GM21390 (cell line): ENCODE results near the gene OSBPL8.
A peak's percentile ranks its signal among the peaks of the same experiment; 100 is the strongest.
"Not testable (repeated sequence)": the region's sequence is repeated elsewhere in the genome, so short reads cannot be mapped to it uniquely, and the experiment has no call there.

ENCODE experiments used
- ATAC-seq: cut with Tn5 transposase; IDR thresholded peaks from one replicate; pipeline ENCODE4 v1.9.1; 2021; ENCODE audit not compliant: unreplicated experiment

Gene OSBPL8

DNA sequence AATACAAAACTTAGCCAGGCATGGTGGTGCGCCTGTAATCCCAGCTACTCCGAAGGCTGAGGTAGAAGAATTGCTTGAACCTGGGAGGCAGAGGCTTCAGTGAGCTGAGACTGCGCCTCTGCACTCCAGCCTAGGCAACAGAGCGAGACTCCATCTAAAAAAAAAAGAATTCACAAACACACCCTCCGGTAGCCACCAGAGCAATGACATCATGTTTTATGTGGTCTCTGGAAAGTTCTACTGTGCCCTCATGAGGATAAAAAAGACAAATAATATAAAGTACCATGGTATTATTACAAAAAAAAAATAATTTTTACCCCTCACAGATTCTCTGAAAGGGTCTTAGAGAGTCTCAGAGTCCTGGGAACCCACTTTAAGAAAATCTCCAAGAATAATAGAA lies 81.5 kb downstream of the OSBPL8 start:
- ATAC-seq: no peak

DNA sequence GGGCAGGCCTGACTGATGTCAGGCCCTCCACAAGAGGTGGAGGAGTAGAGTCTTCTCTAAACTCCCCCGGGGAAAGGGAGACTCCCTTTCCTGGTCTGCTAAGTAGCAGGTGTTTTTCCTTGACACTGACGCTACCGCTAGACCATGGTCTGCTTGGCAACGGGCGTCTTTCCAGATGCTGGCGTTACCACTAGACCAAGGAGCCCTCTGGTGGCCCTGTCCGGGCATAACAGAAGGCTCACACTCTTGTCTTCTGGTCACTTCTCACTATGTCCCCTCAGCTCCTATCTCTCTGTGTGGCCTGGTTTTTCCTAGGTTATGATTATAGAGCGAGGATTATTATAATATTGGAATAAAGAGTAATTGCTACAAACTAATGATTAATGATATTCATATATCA lies 86.7 kb downstream of the OSBPL8 start:
- not testable (repeated sequence) for ATAC-seq

DNA sequence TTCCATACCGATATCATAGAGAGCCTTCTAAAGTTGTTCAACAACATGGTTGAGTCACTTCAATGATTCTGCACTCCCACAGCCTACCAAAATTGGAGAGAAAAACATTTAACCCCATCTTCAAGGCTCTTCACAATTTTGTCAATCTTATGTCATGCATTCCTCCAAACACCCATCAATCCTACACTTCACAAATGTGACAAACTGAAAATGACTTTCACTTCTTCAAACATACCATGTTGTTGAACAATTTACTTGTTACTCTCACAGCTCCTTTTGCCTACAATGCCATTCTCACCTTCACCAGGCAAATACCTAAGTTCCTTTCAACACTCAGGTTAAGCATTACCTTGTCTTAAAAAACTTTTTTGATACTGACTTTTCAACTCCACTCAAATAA lies 88.0 kb downstream of the OSBPL8 start:
- ATAC-seq: no peak

DNA sequence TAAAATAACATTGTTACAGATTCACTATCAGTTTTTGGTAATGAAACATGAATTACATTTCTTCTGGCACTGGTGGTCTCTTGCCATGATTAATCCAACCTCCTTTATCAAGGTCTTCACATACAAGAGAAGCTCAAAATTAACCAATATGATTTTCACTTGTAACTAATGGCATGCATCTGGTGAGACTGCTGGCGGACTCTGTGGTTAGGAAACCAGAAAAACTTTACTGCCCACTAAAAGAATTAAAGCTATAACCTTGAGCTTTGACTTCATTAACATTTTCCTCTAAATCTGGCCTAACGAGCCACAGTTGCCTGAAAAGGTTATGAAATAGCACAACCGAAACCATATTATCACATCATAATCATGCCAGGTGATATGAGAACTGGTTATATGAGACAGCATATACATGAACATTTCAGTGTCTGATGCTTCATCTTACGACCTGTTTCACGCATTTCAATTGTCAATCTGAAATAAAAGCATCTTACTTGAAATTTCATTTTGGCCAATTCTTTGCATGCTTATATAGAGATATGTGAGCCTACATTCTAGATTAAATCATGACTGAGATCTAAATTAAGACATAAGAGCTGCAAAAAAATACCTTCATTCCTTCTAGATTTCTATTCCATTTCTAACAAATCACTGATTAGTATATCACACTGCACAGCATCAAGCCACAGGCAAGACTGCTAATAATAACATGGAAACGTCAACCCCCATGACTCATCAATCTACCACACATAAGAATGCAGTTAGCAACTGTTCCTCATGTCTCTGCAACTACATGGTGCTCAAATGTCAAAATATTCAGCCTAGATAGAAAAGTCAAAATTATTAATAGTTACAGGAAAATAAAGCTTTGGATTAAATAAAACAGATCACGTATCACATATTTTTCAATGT lies 89.3 kb downstream of the OSBPL8 start:
- peak; percentile 86 for ATAC-seq

DNA sequence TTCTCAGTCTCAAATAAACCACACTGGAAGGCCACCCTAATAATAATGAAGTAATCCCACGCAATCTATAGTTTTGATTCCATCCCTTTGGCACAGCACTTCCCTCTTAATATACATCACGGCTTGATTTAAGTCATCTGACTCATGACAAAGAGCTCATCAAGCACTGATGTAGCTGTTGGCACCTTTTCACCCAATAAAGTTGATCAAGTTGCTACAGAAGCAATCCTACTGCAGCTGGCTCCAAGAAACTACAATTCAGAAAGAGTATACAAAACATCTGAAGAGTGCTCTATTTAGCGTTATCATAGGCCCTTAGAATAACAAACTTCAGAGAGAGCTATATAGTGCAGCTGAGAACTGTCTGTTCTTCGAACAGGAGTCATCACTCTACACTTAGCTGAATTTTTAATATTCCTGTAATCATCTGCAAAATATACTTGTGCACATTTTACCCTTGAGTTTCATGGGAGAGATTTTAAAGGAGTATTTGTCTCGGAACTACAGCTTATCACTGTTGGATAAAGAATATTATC lies 94.9 kb downstream of the OSBPL8 start:
- ATAC-seq: no peak

DNA sequence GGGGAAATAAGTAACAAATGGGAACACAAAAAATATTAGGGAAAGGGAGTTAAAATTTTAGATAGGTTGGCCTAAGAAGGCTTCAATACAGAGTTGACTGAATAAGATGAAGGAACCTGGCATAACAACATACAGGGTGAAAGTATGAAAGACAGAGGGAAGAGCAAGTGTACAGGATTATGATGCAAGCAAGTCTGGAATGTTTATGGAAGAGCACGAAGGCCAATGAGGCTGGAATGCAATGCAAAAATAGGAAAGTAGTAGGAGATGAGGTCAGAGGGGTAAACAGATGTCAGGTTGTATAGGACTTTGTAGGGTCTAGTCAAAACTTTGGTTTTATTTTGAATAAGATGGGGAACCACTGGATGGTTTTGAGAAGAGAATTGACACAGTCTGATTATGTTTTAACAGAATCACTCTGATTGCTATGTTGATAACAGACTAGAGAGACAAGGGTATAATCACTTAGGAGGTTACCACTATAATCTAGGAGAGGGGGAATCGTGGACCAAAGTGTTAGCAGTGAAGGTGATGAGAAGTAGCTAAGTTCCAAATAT lies 96.8 kb downstream of the OSBPL8 start:
- no peak for ATAC-seq

DNA sequence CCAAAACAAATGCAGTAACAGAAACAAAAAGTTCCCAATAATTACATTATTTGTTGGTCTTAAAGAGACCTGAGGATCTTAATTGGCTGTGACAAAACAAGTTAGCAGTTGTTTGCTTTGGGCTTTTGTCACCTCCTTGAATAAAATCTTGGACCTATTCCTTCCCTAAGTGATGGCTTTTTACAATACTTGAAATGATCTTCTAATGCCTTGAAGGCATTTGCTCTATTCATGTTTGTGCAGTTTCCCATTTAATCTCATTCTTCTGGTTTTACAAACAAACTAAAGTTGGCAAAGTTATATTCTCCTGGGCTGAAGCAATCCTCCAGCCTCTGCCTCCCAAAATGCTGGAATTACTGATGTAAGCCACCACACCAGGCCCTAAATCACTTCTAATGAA lies 98.8 kb downstream of the OSBPL8 start:
- ATAC-seq: no peak

DNA sequence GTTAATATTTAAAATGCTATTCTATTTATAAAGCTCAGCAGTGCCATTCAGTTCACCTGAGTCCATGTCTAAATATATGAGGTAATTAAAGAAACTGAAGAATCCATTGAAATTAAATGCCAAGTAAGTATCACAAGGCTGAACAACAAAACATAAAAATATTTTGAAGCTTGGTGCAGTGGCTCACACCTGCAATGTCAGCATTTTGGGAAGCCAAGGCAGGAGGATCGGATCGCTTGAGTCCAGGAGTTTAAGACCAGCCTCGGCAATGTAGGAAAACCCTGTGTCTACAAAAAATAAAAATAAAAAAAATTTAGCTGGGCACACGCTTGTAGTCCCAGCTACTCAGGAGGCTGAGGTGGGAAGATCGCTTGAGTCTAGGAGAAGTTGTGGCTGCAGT lies 101.8 kb downstream of the OSBPL8 start:
- no peak for ATAC-seq

DNA sequence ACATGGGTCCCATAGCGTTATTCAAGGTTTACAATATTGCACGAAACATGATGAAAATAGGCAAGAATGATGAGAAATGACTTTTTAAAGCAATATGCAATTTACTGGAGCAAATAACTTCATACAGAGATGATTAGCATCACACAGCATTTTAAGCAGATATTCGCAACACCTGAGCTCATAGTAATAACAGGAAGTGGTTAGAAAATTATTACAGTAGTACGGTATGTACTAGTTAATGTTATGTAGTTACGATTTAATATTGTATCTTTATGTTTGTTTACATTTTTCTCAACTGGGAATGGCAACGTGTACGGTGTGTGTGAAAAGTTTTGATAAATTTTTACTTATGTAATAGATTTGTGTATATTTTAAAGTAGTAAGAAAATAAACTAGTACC lies 102.6 kb downstream of the OSBPL8 start:
- no peak for ATAC-seq

DNA sequence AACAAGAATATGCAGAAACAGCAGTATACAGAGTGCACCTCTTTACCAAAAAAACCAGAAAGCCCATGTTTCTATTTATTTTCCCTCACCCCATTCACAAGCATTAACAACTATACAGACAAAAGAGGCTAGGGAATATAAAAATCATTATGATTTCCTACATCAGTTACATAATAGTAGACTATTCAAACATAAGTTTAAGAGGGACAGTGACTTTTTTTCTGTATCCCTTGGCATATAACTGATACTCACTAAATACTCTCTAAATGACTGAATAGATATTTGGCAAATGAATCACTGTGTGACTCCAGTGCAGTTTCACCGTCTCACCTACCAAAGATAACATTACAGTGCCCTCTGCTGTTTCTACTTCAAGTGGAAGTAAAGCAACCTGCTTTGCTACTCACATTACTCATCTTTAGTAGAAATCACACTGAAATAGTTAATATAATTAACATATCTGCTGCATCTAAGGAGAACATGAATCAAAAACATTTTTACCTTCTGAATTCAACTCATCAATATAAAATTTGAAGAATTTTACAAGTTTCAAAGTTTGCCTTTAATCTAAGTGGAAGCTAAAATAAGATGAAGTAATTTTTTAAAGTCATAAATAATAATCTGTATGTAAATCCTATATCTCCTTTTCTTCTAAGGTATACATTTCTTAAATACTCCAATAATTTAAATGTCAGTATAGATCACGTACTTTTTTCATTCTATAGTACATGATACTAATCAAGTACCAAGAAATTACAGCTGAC lies 103.8 kb downstream of the OSBPL8 start:
- ATAC-seq: peak; percentile 96

DNA sequence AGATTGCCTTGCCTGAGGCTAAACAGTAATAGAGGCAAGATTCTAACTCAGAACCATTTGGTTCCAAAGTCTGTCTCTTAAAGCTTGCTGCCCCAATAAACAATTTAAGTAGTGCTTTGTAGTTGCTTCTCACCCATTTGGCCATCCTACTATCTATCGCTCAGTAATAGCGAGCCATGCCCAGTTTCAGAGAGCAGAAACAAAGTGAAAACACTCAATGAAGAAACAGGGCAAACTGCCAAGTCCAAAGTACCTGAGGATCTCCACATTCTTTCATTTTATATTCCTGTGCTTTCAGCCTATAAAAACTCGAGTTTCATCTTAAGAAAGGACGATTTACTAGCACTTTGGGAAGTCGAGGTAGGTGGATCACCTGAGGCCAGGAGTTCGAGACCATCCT lies 108.0 kb downstream of the OSBPL8 start:
- ATAC-seq: no peak

DNA sequence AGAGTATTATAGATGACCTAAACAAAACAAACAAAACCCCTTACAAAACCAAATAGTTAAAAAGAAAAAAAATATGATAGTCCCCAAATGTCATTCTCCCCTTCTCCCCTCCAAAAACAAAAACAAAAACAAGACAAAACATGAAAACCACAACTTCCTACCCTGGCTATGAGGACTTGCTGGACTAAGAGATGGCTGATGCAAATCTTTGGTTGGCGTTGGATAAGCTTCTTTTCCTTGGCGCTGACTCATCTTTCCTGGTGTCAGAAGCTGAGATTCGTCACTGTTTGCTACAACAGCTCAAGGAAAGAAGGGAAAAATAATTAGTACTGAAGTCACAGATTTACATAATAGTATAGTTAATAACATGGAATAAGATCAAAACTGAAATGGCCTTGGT lies 108.9 kb downstream of the OSBPL8 start:
- no peak for ATAC-seq

DNA sequence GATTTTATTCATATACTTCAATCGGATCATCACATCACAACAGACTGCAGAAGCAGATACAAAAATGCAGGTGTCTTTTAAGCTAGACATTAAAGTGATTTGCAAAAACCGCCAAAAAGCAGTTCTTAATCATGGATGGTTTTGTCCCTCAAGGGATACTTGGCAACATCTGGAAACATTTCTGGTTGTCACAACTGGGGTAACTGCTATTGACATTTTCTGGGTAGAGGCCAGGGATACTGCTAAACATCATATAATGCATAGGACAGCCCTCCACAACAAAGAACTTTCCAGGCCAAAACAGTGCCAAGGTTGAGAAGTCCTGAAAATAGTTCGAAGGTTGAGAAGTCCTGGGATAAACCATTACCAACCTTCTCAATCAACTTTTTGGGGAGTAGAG lies 109.6 kb downstream of the OSBPL8 start:
- no peak for ATAC-seq

DNA sequence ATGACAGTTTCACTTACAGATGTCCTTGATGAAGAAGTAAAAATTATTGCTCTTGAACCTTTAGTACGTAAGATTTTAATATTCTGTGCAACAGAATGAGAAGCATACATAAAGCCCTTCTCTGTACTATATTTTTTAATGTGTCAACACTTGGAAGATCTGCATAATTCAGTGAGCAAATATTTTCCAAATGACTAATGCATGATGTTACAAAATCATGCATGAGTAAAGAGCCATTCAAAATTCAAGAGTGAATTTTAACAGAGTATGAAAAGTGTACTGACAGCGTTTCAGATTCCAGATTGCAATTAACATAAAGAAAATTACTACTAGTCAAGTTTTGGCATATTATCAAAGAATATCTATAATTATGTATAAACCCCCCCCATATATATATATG lies 110.0 kb downstream of the OSBPL8 start:
- ATAC-seq: no peak

DNA sequence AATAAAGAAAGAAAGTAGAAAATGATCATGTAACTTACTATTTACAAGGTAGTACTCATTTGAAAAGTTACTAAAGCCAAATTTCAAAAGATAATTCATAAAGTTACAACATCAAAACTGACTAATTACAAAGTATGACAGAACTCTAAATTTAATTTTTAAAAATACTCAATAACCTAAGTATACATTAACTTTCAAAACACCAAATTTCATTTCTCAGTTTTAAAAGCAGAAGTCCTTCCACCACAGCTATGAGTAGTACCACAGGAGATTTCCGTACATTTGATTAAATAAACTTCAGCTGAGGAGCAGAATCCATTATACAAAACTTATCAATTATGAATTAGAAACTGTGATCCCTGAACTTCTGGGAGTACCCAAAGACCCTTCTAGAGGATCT lies 110.6 kb downstream of the OSBPL8 start:
- no peak for ATAC-seq

DNA sequence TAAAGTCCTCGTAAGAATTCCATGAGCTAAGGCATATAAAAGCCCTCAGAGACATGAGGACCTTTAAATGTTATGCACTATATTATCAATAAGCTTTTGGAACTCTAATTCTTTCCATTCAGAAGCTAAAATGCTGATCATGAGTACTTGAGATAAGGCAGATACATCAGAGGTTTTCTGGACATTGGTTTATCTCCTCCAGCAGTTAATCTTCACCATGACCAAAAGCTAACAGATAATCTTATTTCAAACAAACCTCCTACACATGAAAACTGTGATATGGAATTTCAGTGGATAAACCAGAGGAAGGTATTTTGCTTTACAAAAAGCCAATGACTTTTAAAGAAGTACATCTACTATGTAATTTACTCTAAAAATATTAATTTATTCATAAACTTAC lies 113.5 kb downstream of the OSBPL8 start:
- ATAC-seq: no peak

DNA sequence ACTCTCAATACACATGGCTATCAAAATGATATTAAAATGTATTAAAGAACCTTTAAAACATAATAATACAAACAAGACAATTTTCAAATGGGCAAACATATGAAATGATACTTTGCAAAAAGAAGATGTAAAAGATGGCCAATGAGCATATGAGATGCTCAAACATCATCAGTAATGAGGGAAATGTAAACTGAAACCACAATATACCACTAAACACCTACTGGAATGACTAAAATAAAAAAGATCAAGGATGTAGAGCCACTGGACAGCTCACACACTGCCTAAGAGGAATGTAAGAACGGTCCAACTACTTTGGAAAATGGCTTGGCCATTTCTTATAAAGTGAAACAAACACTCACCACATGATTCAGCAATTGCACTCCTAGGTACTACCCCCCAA lies 114.1 kb downstream of the OSBPL8 start:
- no peak for ATAC-seq

DNA sequence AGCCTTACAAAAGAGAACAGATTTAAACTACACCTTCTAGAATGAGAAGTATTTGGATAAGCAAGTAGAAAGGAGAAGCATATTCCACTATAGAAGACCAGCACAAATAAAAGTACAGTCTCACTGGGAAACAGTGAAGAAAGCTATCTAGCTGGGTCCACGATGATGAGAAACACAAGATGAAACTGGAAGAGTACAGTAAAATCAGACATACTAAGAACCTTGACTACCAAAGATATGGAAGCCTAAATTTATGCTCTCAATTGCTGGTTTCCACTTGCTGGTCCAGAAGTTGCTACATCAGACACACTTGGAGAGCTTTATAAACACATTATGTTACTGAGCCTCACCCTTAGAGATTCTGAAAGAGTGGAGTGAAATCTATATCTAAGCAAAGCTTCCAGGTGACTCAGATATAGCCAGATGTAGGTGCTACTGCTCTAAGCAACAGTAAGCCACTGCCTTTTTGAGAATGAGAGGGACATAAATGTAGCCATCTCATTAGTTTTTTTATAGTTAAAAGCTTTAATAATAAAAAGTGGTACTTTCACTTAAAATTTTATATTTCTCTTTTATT lies 115.1 kb downstream of the OSBPL8 start:
- ATAC-seq: peak; percentile 61

DNA sequence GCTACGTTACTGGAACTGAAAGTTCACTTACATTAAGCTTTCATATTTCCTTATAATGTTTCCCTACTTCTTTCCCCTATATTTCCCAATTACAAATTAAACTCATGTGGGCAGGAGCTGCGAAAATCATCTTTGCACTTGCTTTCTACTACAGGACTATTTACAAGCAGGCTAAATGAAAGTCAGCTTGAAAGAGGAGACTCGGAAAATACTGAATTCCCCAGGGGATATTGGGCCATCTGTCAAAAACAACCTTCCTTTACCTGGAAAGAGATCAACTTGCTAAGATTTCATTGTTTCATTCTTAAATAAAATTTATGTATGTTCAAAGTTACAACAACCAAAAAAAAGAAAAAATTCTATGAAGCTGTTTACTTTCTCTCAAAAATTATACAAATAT lies 118.6 kb downstream of the OSBPL8 start:
- no peak for ATAC-seq

DNA sequence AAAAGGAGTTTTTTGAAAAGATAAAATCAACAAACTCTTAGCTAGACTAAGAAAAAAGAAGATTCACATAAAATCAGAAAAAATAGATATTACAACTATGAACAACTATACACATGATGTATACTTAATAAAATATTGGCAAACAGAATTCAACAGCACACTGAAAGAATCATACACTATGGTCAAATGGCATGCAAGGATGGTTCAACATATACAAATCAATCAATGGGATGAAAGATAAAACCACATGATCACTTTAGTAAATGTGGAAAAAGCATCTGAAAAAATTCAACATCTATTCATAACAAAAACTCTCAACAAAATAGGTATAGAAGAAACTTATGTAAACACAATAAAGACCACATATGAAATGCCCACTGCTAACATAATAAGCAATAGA lies 126.8 kb downstream of the OSBPL8 start:
- no peak for ATAC-seq

DNA sequence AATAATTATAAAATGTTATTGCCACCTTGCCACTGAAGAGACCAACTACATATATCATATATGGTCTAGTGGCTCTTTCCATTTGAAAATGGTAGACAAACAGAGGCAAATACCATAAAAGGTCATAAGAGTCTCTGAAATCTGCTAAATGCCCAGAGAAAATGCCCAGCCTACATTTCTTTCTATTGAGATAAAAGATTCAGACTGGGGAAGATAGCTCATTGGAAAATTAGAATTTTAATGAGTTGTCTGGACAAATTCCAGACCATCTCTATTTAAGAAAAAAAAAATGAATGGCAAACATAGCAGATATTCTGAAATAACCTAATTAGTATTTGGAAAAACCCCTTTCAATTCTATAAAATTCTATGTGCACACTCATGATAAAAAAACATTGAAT lies 131.5 kb downstream of the OSBPL8 start:
- ATAC-seq: no peak
